ENCODE data around the gene SPATA12. TPM values are rescaled to one million over a fixed set of nuclear protein-coding genes. Genes with fewer than 3 reads are reported as not detected.
A peak's percentile ranks its signal among the peaks of the same experiment; 100 is the strongest.

SPATA12 gene
- total RNA-seq, 1 experiment from 2014 or later = 0.22 TPM

DNA sequence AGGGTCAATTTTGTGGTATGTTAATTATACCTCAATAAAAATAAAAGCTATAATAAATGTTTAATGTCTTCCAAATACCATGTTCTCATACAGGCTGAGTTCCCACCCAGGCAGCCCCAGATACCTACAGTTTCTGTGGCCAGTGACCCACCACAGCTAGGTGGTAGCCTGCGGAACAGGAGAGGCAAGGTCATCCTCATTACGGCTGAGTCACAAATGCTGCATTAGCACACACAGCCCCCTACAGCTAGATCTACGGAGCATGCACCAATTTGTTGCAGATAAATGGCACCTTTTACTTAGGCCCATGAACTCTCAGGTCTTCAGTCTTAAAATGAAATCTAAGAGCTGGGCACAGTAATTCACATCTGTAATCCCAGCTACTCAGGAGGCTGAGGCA is 5.1 kb downstream of the SPATA12 start:
- no peak overlapping the region for H3K14ac ChIP-seq (ENCODE audit: insufficient read depth, low read length)
- Mint-ChIP-seq H3K4me1 (peaks cover 30 to 37% of the 10 kb centered on the region in 2 experiments), H3K4me3 (no peak overlapping the region), H3K27ac (peak overlapping the region in 1 of 3 experiments; percentile 42; a peak in 1 of 7 replicates), H3K36me3 (ENCODE audit: insufficient read depth in 1 of 3, low read depth in 3 of 3) (no peaks in the 10 kb centered on the region; a peak in 1 of 7 replicates), H3K9me3 (no peaks in the 10 kb centered on the region), H3K27me3 (ENCODE audit: low read depth) (no peaks in the 10 kb centered on the region)
- H4K5ac ChIP-seq (ENCODE audit: insufficient read length, low read depth, low read length) = no peak overlapping the region
- no peak overlapping the region for H3K4ac ChIP-seq (ENCODE audit: low read depth, low read length)
- no peak overlapping the region for H3K18ac ChIP-seq (ENCODE audit: insufficient read length, low read depth, low read length)
- no peak overlapping the region for H2AK5ac ChIP-seq (ENCODE audit: insufficient read length, low read length)
- H2BK20ac ChIP-seq (ENCODE audit: low read depth, low read length, poor library complexity, severe bottlenecking) = no peak overlapping the region
- peaks cover 3% of the 10 kb centered on the region; the same call in 1 of the 2 replicates for H3K4me1 ChIP-seq (ENCODE audit: insufficient read depth, low read length)
- no peak overlapping the region for H2BK5ac ChIP-seq (ENCODE audit: insufficient read length, low read length)
- no peak overlapping the region for H3K23ac ChIP-seq (ENCODE audit: insufficient read length, low read depth, low read length)
- no CpG with 5 or more reads among the region's 3 CpGs for WGBS (ENCODE audit: extremely low coverage, insufficient read length, low lambda C conversion rate)
- no peaks in the 10 kb centered on the region for H4K20me1 ChIP-seq (ENCODE audit: control insufficient read depth, insufficient read depth, insufficient read length)
- no peak overlapping the region for H4K8ac ChIP-seq (replicated peaks; ENCODE audit: insufficient read length, low read depth, low read length)
- no peaks in the 10 kb centered on the region for H3K9me3 ChIP-seq (ENCODE audit: control insufficient read depth, low read depth, low read length)
- H3K4me2 ChIP-seq (ENCODE audit: insufficient read depth, insufficient read length, low read length) = no peak overlapping the region
- no peak overlapping the region for H2BK12ac ChIP-seq (ENCODE audit: insufficient read length, low read depth, low read length)
- H3K23me2 ChIP-seq (ENCODE audit: insufficient read length, low read depth, low read length, poor library complexity, severe bottlenecking) = no peaks in the 10 kb centered on the region
- no peak overlapping the region for H2AFZ ChIP-seq (ENCODE audit: low read length)
- DNase-seq = peak; percentile 58
- no peak overlapping the region for H3K56ac ChIP-seq (ENCODE audit: insufficient read length, low read depth, low read length)
- no peak overlapping the region for H2BK120ac ChIP-seq (ENCODE audit: low read depth, low read length, poor library complexity, severe bottlenecking)
- H3K27ac ChIP-seq (ENCODE audit: insufficient read length, low read depth, low read length) = no peak overlapping the region
- no peak overlapping the region for H4K91ac ChIP-seq (ENCODE audit: insufficient read length, low read depth, low read length)
- H3K79me2 ChIP-seq (ENCODE audit: insufficient read depth, low read length) = no peaks in the 10 kb centered on the region
- H2BK15ac ChIP-seq (ENCODE audit: low read depth, low read length) = no peak overlapping the region
- H3T11ph ChIP-seq (ENCODE audit: low read length) = no peak overlapping the region
- TF ChIP-seq, protein P1, sequence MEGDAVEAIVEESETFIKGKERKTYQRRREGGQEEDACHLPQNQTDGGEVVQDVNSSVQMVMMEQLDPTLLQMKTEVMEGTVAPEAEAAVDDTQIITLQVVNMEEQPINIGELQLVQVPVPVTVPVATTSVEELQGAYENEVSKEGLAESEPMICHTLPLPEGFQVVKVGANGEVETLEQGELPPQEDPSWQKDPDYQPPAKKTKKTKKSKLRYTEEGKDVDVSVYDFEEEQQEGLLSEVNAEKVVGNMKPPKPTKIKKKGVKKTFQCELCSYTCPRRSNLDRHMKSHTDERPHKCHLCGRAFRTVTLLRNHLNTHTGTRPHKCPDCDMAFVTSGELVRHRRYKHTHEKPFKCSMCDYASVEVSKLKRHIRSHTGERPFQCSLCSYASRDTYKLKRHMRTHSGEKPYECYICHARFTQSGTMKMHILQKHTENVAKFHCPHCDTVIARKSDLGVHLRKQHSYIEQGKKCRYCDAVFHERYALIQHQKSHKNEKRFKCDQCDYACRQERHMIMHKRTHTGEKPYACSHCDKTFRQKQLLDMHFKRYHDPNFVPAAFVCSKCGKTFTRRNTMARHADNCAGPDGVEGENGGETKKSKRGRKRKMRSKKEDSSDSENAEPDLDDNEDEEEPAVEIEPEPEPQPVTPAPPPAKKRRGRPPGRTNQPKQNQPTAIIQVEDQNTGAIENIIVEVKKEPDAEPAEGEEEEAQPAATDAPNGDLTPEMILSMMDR (conservative IDR thresholded peaks at IDR 0.05) = no peak; the same call in 2 of the 3 replicates
- H3K27me3 ChIP-seq (ENCODE audit: insufficient read depth, low read length) = no peaks in the 10 kb centered on the region
- H3K9ac ChIP-seq (ENCODE audit: extremely low read depth, insufficient read length, low read length) = no peak overlapping the region
- H3K79me1 ChIP-seq (ENCODE audit: insufficient read depth, low read depth, low read length, poor library complexity, severe bottlenecking) = no peaks in the 10 kb centered on the region
